ENCODE data around the gene PSG7. TPM values are rescaled to one million over a fixed set of nuclear protein-coding genes. Genes with fewer than 3 reads are reported as not detected.

Gene PSG7
- total RNA-seq, 1 experiment from 2014 or later = not detected

Other genes with a start within 250 kb of the PSG7 start
- gene PSG3, start 196.7 kb downstream of the PSG7 start, total RNA-seq (2014; rRNA removed; shearing (Covaris generic)) = not detected in 2 replicates
- not detected in 2 replicates for gene PSG8, start 171.5 kb downstream of the PSG7 start, total RNA-seq (2014; rRNA removed; shearing (Covaris generic))
- not detected in 2 replicates for gene PSG1, start 57.5 kb downstream of the PSG7 start, total RNA-seq (2014; rRNA removed; shearing (Covaris generic))
- not detected in 2 replicates for gene PSG6, start 19.3 kb downstream of the PSG7 start, total RNA-seq (2014; rRNA removed; shearing (Covaris generic))
- not detected in 2 replicates for gene PSG11, start 89.3 kb upstream of the PSG7 start, total RNA-seq (2014; rRNA removed; shearing (Covaris generic))
- gene PSG2, start 145.5 kb upstream of the PSG7 start, total RNA-seq (2014; rRNA removed; shearing (Covaris generic)) = not detected in 2 replicates
- not detected in 2 replicates for gene PSG5, start 249.3 kb upstream of the PSG7 start, total RNA-seq (2014; rRNA removed; shearing (Covaris generic))